K562 (cell line): ENCODE data around the gene DHX57. TPM values are rescaled to one million over a fixed set of nuclear protein-coding genes. Genes with fewer than 3 reads are reported as not detected.
"Not testable (repeated sequence)": the region's sequence is repeated elsewhere in the genome, so short reads cannot be mapped to it uniquely, and the experiment has no call there.

ENCODE experiments used
- ATAC-seq: fragments of 200-7000 bp; cut with Tn5 transposase; 3 replicates; pipeline ENCODE4 v1.9.1; 2020; ENCODE audit warnings: moderate library complexity
- BruUV-seq: library from RNA; stranded (reverse); fragments of 400-500 nt; replicated peaks from 2 replicates; lab custom pipeline; 2021; lab: Mats Ljungman, UMichigan
- CTCF ChIA-PET: fragments of 300-600 bp; formaldehyde crosslinking; extraction: SDS; loops from one replicate; lab custom pipeline; 2021; ENCODE audit warnings: low intra/inter-chr PET ratio; lab: Yijun Ruan, JAX
- POLR2A ChIA-PET: fragments of 300-600, 350-650 bp; sonication (Branson Sonifier 250); formaldehyde crosslinking; extraction: SDS; loops from one replicate; lab custom pipeline; 2021; ENCODE audit warnings: antibody characterized with exemption, inconsistent platforms; lab: Yijun Ruan, JAX
- DNase-seq, 4 experiments: peaks; one replicate each; pipeline versions ENCODE4 v3.0.0 to v3.0.0-alpha.2; 2011 to 2018; ENCODE audit warnings: low spot score in 3 of 4, mixed read lengths in 3 of 4; ENCODE audit errors: extremely low read depth in 1 of 4
- FAIRE-seq: peaks from 2 replicates; lab custom pipeline; 2011; peaks lifted over from hg19 to GRCh38; lab: Jason Lieb, UNC
- H2AFZ ChIP-seq: 2 replicates; pipeline ENCODE4 v1.6.0; 2011; ENCODE audit warnings: low read depth, low read length, control low read depth, inconsistent platforms
- H3K27ac ChIP-seq: fragments of 200-600 bp; 3 replicates; pipeline ENCODE4 v1.8.0; 2011; ENCODE audit warnings: low read depth, mild to moderate bottlenecking, control low read depth, inconsistent platforms, low read length, moderate library complexity, mixed read lengths; ENCODE audit errors: extremely low read depth
- H3K27me3 ChIP-seq, 2 experiments: fragments of 300-600 bp in 1 of 2; 2 replicates in 1 of 2; 3 replicates in 1 of 2; pipeline versions ENCODE4 v1.6.0 to v1.8.0; 2011; ENCODE audit warnings: inconsistent platforms in 2 of 2, low read length in 2 of 2, mild to moderate bottlenecking in 1 of 2, mixed read lengths in 1 of 2, moderate library complexity in 1 of 2; ENCODE audit not compliant: control insufficient read depth in 2 of 2, insufficient read depth in 2 of 2
- H3K36me3 ChIP-seq: fragments of 300-600 bp; 3 replicates; pipeline ENCODE4 v1.8.0; 2011; ENCODE audit warnings: mild to moderate bottlenecking, low read length, inconsistent platforms; ENCODE audit not compliant: control insufficient read depth, insufficient read depth
- H3K4me1 ChIP-seq, 2 experiments: fragments of 200-600 bp in 1 of 2; replicated peaks in 1 of 2; 2 replicates in 1 of 2; 3 replicates in 1 of 2; pipeline versions ENCODE4 v1.5.1 to v1.8.0; 2011; ENCODE audit warnings: inconsistent platforms in 2 of 2, low read length in 2 of 2, mild to moderate bottlenecking in 1 of 2, mixed read lengths in 1 of 2, moderate library complexity in 1 of 2; ENCODE audit not compliant: control insufficient read depth in 2 of 2, insufficient read depth in 2 of 2
- H3K4me2 ChIP-seq: 2 replicates; pipeline ENCODE4 v1.6.1; 2011; ENCODE audit warnings: low read length, control low read depth, inconsistent platforms, mixed read lengths; ENCODE audit not compliant: insufficient read depth
- H3K4me3 ChIP-seq: fragments of 200-600 bp; sonication (generic), shearing (Covaris generic); 2 replicates; pipeline ENCODE4 v1.5.1; 2016; ENCODE audit warnings: control low read depth, inconsistent platforms
- H3K79me2 ChIP-seq: fragments of 200-600 bp; 3 replicates; pipeline ENCODE4 v1.8.0; 2011; ENCODE audit warnings: low read length, inconsistent platforms; ENCODE audit not compliant: control insufficient read depth, insufficient read depth
- H3K9ac ChIP-seq, 2 experiments: 2 replicates each; pipeline versions ENCODE4 v1.6.0 to v1.6.1; 2011; ENCODE audit warnings: low read depth in 2 of 2, low read length in 2 of 2, control low read depth in 1 of 2, inconsistent platforms in 1 of 2, mild to moderate bottlenecking in 1 of 2, mixed read lengths in 1 of 2; ENCODE audit not compliant: insufficient read depth in 1 of 2
- H3K9me1 ChIP-seq: one replicate; pipeline ENCODE4 v1.6.0; 2011; ENCODE audit warnings: inconsistent platforms, mild to moderate bottlenecking, low read length, moderate library complexity; ENCODE audit not compliant: control insufficient read depth, insufficient read depth
- H3K9me3 ChIP-seq: replicated peaks from 2 replicates; pipeline ENCODE4 v1.5.1; 2011; ENCODE audit warnings: low read depth, low read length, inconsistent platforms; ENCODE audit not compliant: control insufficient read depth, insufficient read depth
- H4K20me1 ChIP-seq: replicated peaks from 2 replicates; pipeline ENCODE4 v1.6.1; 2011; ENCODE audit warnings: low read length, inconsistent platforms, mixed read lengths; ENCODE audit not compliant: control insufficient read depth, insufficient read depth
- CBFA2T3 ChIP-seq: fragments of 450-650 bp; IDR thresholded peaks from 2 replicates; pipeline ENCODE4 v1.6.1; 2017
- CHD2 ChIP-seq: IDR thresholded peaks from 2 replicates; pipeline ENCODE4 v1.6.1; 2011; ENCODE audit warnings: low read depth, low read length
- EGR1 ChIP-seq: fragments of 450-650 bp; conservative IDR thresholded peaks from 2 replicates; pipeline ENCODE4 v1.6.1; 2017; ENCODE audit warnings: mild to moderate bottlenecking
- ERF ChIP-seq: fragments of 450-650 bp; formaldehyde crosslinking; IDR thresholded peaks from 2 replicates; pipeline ENCODE4 v1.4.0; 2020; ENCODE audit warnings: mild to moderate bottlenecking, mixed read lengths
- FOS ChIP-seq: IDR thresholded peaks from 3 replicates; pipeline ENCODE4 v1.6.1; 2011; ENCODE audit not compliant: insufficient read length; ENCODE audit errors: extremely low read depth
- FOSL1 ChIP-seq: fragments of 200-800 bp; sonication (Bioruptor generic); conservative IDR thresholded peaks from 2 replicates; pipeline ENCODE4 v1.6.1; 2016; ENCODE audit warnings: missing genetic modification characterization, missing compliant biosample characterization
- SIRT6 ChIP-seq: IDR thresholded peaks from one replicate; pipeline ENCODE4 v1.6.1; 2012; ENCODE audit warnings: low read depth, mild to moderate bottlenecking, control low read depth, inconsistent platforms, low read length, moderate library complexity
- UBTF ChIP-seq, 2 experiments: IDR thresholded peaks; 2 replicates each; pipeline ENCODE4 v1.6.1; 2012; ENCODE audit warnings: improper control_type of control experiment in 2 of 2, low read depth in 2 of 2, low read length in 2 of 2, borderline replicate concordance in 1 of 2
- ZNF41 ChIP-seq: fragments of 250-450 bp; sonication (Bioruptor Pico); conservative IDR thresholded peaks from 2 replicates; pipeline ENCODE4 v1.4.0; 2020; ENCODE audit warnings: mild to moderate bottlenecking
- ZNF583 ChIP-seq: fragments of 250-450 bp; sonication (Bioruptor Pico); IDR thresholded peaks from 2 replicates; pipeline ENCODE4 v1.4.0; 2020
- ZNF586 ChIP-seq: fragments of 450-650 bp; formaldehyde crosslinking; conservative IDR thresholded peaks from 2 replicates; pipeline ENCODE4 v1.4.0; 2020; ENCODE audit warnings: mild to moderate bottlenecking, moderate library complexity
- WGBS: fragments of 100-300 bp; shearing (Covaris generic); methylation state at CpG from one replicate; pipeline ENCODE4 v1.1.6; 2016; ENCODE audit warnings: low coverage, mixed read lengths; ENCODE audit not compliant: insufficient coverage; ENCODE audit errors: missing lambda C conversion rate; 5-methylcytosine and 5-hydroxymethylcytosine counted together
- in situ Hi-C: fragments of 300-500 bp; cut with MboI; formaldehyde crosslinking; loops from 4 replicates; pipeline ENCODE4 v1.15.0; 2018; ENCODE audit warnings: inconsistent platforms, mixed read lengths
- intact Hi-C: fragments of 100-400 bp; cut with micrococcal nuclease; formaldehyde crosslinking; loops from 2 replicates; pipeline ENCODE4 v1.14.2; 2022
- polyA plus RNA-seq, 8 experiments: library from polyadenylated mRNA; depleted of rRNA in 4 of 8; stranded (reverse) in 5 of 8; unstranded in 3 of 8; fragments of >200 nt; fragmentation: Nextera tagmentation in 2 of 8; fragmentation: Illumina TruSeq in 1 of 8; extraction: Ambion mirVana in 2 of 8; extraction: Trizol in 1 of 8; gene quantifications; 2 replicates each; pipeline versions ENCODE4 v1.2.1 to v1.2.3, GENCODE V29; 2011 to 2014; ENCODE audit warnings: inconsistent platforms in 1 of 8, missing spikeins in 1 of 8
- total RNA-seq, 7 experiments: library from RNA; depleted of rRNA in 6 of 7; stranded (reverse); fragments of >200 nt in 6 of 7; fragmentation: Illumina TruSeq in 2 of 7; extraction: Trizol in 2 of 7; gene quantifications; 2 replicates each; pipeline versions ENCODE4 v1.2.1 to v1.2.3, GENCODE V29; 2011 to 2021; ENCODE audit warnings: low replicate concordance in 1 of 7
- TF ChIP-seq, protein P1 (sequence below): fragments of 250-450 bp; sonication (Bioruptor Pico); IDR thresholded peaks from 2 replicates; pipeline ENCODE4 v1.5.1; 2021; ENCODE audit warnings: mild to moderate bottlenecking

Gene DHX57
- total and polyA plus RNA-seq, 9 of the 15 experiments (the other 6 are each of a cell fraction or from before 2014, with no cell fraction given): 7.4 to 23.6 (median 17.9) TPM

DNA sequence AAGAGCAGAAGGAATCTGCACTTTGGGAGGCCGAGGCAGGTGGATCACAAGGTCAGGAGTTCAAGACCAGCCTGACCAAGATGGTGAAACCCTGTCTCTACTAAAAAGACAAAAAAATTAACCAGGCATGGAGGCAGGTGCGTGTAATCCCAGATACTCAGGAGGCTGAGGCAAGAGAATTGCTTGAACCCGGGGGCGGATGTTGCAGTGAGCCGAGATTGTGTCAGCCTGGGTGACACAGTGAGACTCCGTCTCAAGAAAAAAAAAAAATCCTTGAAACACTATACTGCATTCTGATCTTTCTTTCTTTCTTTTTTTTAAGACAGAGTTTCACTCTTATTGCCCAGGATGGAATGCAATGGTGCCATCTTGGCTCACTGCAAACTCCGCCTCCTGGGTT lies 80.7 kb downstream of the DHX57 start:
- POLR2A ChIA-PET: interaction anchor here (2.0 kb wide), 1 partner anchor 44 kb away, joined by 6 read pairs; the partner anchor contains the start of gene SRSF7
- H3K9ac ChIP-seq, H4K20me1 ChIP-seq, H3K9me3 ChIP-seq, in situ Hi-C loops, intact Hi-C loops, H3K27ac ChIP-seq, H3K27me3 ChIP-seq, ATAC-seq, DNase-seq, H3K9me1 ChIP-seq, H3K4me1 ChIP-seq, CTCF ChIA-PET, BruUV-seq, H3K4me3 ChIP-seq, H3K4me2 ChIP-seq, FAIRE-seq, H2AFZ ChIP-seq, H3K79me2 ChIP-seq: not testable (repeated sequence)
- 52% methylated on average over 7 of the region's 7 CpGs for WGBS
- TF ChIP-seq FOSL1 (0 out of 2 replicates have a peak, but pooled peaks have one; percentile 11), EGR1 (peak; percentile 35; the same call in 1 of the 2 replicates)
- peaks cover 11% of the 10 kb centered on the region; the same call in 1 of the 3 replicates for H3K36me3 ChIP-seq

DNA sequence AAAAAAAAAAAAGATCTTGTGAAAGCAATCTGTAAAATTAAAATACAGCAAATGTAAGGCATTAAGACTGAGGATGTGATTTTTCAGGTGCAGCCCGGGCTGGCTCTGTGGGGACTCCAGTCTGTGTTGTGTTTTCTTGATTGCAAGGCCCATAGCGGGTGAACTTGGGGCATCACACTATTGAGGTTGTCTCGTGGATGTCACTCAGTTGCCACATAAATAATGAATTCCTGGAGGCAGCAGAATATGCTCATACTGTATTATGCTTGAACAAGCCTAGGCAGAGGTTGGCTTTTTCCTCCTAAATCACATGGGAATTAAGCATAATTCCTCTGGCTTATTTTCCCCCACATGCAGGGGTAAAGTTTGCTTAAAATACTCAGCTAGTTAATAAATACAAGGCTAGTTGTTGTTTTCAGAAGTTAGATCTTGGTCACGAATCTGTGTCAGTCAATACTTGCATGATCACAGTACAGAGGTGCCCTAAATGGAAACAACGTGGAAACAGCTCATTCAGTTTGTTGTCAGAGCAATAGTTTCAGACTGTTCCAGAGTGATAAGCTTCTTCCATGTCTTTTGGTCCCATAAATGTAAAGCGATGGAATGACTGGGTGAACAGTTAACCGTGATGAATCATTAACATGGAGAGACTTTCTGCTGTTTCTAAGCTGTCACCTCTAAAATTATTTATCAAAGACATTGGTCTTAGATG lies 81.3 kb downstream of the DHX57 start:
- intact Hi-C loops (no loop called here), in situ Hi-C loops (no loop called here)
- no peaks in the 10 kb centered on the region for H4K20me1 ChIP-seq
- no peak overlapping the region for H3K4me3 ChIP-seq
- 18% methylated on average over 7 of the region's 7 CpGs for WGBS
- ATAC-seq (peak; percentile 62), FAIRE-seq (no peak), DNase-seq (no peak)
- POLR2A ChIA-PET: interaction anchor here (2.0 kb wide), 1 partner anchor 43 kb away, joined by 6 read pairs; the partner anchor contains the start of gene SRSF7
- H3K9me1 ChIP-seq: no peaks in the 10 kb centered on the region
- CTCF ChIA-PET: no interaction called here
- no peak overlapping the region for H2AFZ ChIP-seq
- no peak overlapping the region for H3K27ac ChIP-seq
- H3K9me3 ChIP-seq: no peaks in the 10 kb centered on the region
- H3K36me3 ChIP-seq: peaks cover 11% of the 10 kb centered on the region; the same call in 1 of the 3 replicates
- no TSS peak for BruUV-seq
- H3K4me1 ChIP-seq: no peaks in the 10 kb centered on the region
- H3K4me2 ChIP-seq: no peak overlapping the region
- no peaks in the 10 kb centered on the region for H3K79me2 ChIP-seq
- no peaks in the 10 kb centered on the region for H3K27me3 ChIP-seq
- no peak overlapping the region for H3K9ac ChIP-seq
- no peak for TF ChIP-seq ZNF41 (CRISPR knock-in tag)
- TF ChIP-seq, protein P1, sequence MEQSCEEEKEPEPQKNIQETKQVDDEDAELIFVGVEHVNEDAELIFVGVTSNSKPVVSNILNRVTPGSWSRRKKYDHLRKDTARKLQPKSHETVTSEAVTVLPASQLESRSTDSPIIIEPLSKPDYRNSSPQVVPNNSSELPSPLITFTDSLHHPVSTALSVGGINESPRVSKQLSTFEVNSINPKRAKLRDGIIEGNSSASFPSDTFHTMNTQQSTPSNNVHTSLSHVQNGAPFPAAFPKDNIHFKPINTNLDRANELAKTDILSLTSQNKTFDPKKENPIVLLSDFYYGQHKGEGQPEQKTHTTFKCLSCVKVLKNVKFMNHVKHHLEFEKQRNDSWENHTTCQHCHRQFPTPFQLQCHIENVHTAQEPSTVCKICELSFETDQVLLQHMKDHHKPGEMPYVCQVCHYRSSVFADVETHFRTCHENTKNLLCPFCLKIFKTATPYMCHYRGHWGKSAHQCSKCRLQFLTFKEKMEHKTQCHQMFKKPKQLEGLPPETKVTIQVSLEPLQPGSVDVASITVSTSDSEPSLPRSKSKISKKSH: no peak
- peak; percentile 56 for TF ChIP-seq FOSL1
- TF ChIP-seq ZNF586 (CRISPR knock-in tag): no peak
- TF ChIP-seq UBTF (IDR thresholded peaks at IDR 0.05; ENCODE audit: borderline replicate concordance in 1 of 2, low read depth in 2 of 2, low read length in 2 of 2): no peak
- no peak for TF ChIP-seq ZNF583 (CRISPR knock-in tag)
- TF ChIP-seq ERF (CRISPR knock-in tag): no peak
- peak; percentile 37 for TF ChIP-seq CBFA2T3
- TF ChIP-seq SIRT6: no peak
- no peak for TF ChIP-seq CHD2
- TF ChIP-seq FOS: no peak
